Stimulated activated CD4-positive, alpha-beta T cell treated with anti-CD3 and anti-CD28 coated beads, TNF-alpha, amount 100 ng/mL, for 48 hours (primary cell): Measurements from ENCODE around the gene MINDY4.

Experiments used
- DNase-seq, 3 donors: peaks; one replicate each; pipeline ENCODE4 v3.0.0-alpha.2; 2020; ENCODE audit warnings: low read depth in 3 of 3

The MINDY4 gene

GRCh38 chr7:30771174-30771879 is at the start of gene MINDY4:
Gene MINDY4 (plus strand): TSS chr7:30771417. CDS start chr7:30771494, 77 bp downstream.
- DNase-seq = peak; percentile 46 to 57 (median 55)

- no peak for DNase-seq
These were observed 49.0 kb upstream of the MINDY4 start for GRCh38 chr7:30722187-30722586.

GRCh38 chr7:30722671-30723070 is 48.5 kb upstream of the MINDY4 start:
- no peak for DNase-seq

- DNase-seq = no peak
These were observed 47.4 kb upstream of the MINDY4 start for GRCh38 chr7:30723776-30724175.

GRCh38 chr7:30726296-30727006 is 44.8 kb upstream of the MINDY4 start:
- DNase-seq = no peak

- DNase-seq = peak in 1 of 3 donors; percentile 18
These were observed 43.9 kb upstream of the MINDY4 start for GRCh38 chr7:30727061-30727945.

- DNase-seq = no peak
These were observed 42.6 kb upstream of the MINDY4 start for GRCh38 chr7:30728591-30729100.

- no peak for DNase-seq
These were observed 41.6 kb upstream of the MINDY4 start for GRCh38 chr7:30729642-30730041.

- no peak for DNase-seq
These were observed 41.1 kb upstream of the MINDY4 start for GRCh38 chr7:30730097-30730496.

- DNase-seq = no peak
These were observed 40.2 kb upstream of the MINDY4 start for GRCh38 chr7:30730996-30731395.

- no peak for DNase-seq
These were observed 39.6 kb upstream of the MINDY4 start for GRCh38 chr7:30731581-30731980.

- DNase-seq = no peak
These were observed 38.6 kb upstream of the MINDY4 start for GRCh38 chr7:30732606-30733005.

- no peak for DNase-seq
These were observed 38.0 kb upstream of the MINDY4 start for GRCh38 chr7:30733216-30733615.

- no peak for DNase-seq
These were observed 37.5 kb upstream of the MINDY4 start for GRCh38 chr7:30733691-30734090.

- DNase-seq = no peak
These were observed 36.7 kb upstream of the MINDY4 start for GRCh38 chr7:30734497-30734896.

- DNase-seq = no peak
These were observed 35.6 kb upstream of the MINDY4 start for GRCh38 chr7:30735631-30736030.

GRCh38 chr7:30736291-30736690 is 34.9 kb upstream of the MINDY4 start:
- no peak for DNase-seq

- no peak for DNase-seq
These were observed 32.9 kb upstream of the MINDY4 start for GRCh38 chr7:30738026-30738915.

- DNase-seq = no peak
These were observed 31.5 kb upstream of the MINDY4 start for GRCh38 chr7:30739691-30740090.

- DNase-seq = peak; percentile 44 to 69 (median 65)
These were observed 30.6 kb upstream of the MINDY4 start for GRCh38 chr7:30740417-30741181.
